Spleen (tissue), 11 donors: ENCODE measurements around the gene INAVA. TPM values are rescaled to one million over a fixed set of nuclear protein-coding genes. Genes with fewer than 3 reads are reported as not detected.

Experiments
- DNase-seq: peaks from one replicate; pipeline ENCODE4 v3.0.0-alpha.2; 2020
- H3K27ac ChIP-seq, 8 donors: fragments of 200-600 bp; sonication (generic) in 7 of 8; 1 replicate in 4 of 8; 2 replicates in 4 of 8; pipeline versions ENCODE4 v1.5.0 to v1.8.0; 2016 to 2021; ENCODE audit warnings: inconsistent platforms in 4 of 8, mild to moderate bottlenecking in 4 of 8, moderate library complexity in 1 of 8
- H3K27me3 ChIP-seq, 7 donors: fragments of 200-600 bp; sonication (generic) in 6 of 7; replicated peaks in 1 of 7; 1 replicate in 4 of 7; 2 replicates in 3 of 7; pipeline versions ENCODE4 v1.5.0 to v1.8.0; 2016 to 2021; ENCODE audit warnings: inconsistent platforms in 3 of 7, mild to moderate bottlenecking in 1 of 7
- H3K36me3 ChIP-seq, 6 donors: fragments of 200-600 bp; sonication (generic) in 5 of 6; 1 replicate in 4 of 6; 2 replicates in 2 of 6; pipeline versions ENCODE4 v1.5.0 to v1.8.0; 2016 to 2021; ENCODE audit warnings: inconsistent platforms in 2 of 6
- H3K4me1 ChIP-seq, 6 donors: fragments of 200-600 bp; sonication (generic) in 5 of 6; 1 replicate in 3 of 6; 2 replicates in 3 of 6; pipeline versions ENCODE4 v1.5.0 to v1.8.0; 2016 to 2021; ENCODE audit warnings: inconsistent platforms in 3 of 6
- H3K4me3 ChIP-seq, 8 donors: fragments of 200-600 bp; sonication (generic) in 7 of 8; 1 replicate in 4 of 8; 2 replicates in 4 of 8; pipeline versions ENCODE4 v1.5.0 to v1.8.0; 2016 to 2021; ENCODE audit warnings: inconsistent platforms in 4 of 8, mild to moderate bottlenecking in 4 of 8, moderate library complexity in 2 of 8
- H3K9me3 ChIP-seq, 8 donors: fragments of 200-600 bp; sonication (generic) in 7 of 8; 1 replicate in 4 of 8; 2 replicates in 4 of 8; pipeline versions ENCODE4 v1.5.0 to v1.8.0; 2016 to 2021; ENCODE audit warnings: inconsistent platforms in 4 of 8
- POLR2A ChIP-seq, 3 donors: fragments of 450-650 bp; IDR thresholded peaks; one replicate each; pipeline ENCODE4 v1.5.1; 2017; ENCODE audit warnings: antibody characterized with exemption in 3 of 3, mild to moderate bottlenecking in 1 of 3
- POLR2AphosphoS5 ChIP-seq, 3 donors: sonication (generic); formaldehyde crosslinking; IDR thresholded peaks; one replicate each; pipeline ENCODE4 v1.5.1; 2017; ENCODE audit warnings: antibody characterized with exemption in 3 of 3
- WGBS, 5 donors: extraction: QIAGEN DNeasy Blood & Tissue Kit in 3 of 5; methylation state at CpG; one replicate each; pipeline versions ENCODE4 v1.1.5 to v1.1.7; 2013 to 2018; 5-methylcytosine and 5-hydroxymethylcytosine counted together
- intact Hi-C: fragments of 100-400 bp; cut with DNase I; formaldehyde crosslinking; loops from one replicate; pipeline ENCODE4 v1.15.0; 2023; ENCODE audit warnings: low total_unique reads
- polyA plus RNA-seq, 3 donors: library from polyadenylated mRNA; stranded (reverse); fragments of 200-250 nt; gene quantifications; one replicate each; pipeline ENCODE4 v1.2.1, GENCODE V29; 2013
- total RNA-seq, 7 donors: library from RNA; depleted of rRNA in 3 of 7; stranded (reverse); fragments of >200 nt in 3 of 7; fragmentation: NEBNext Ultra II Directional in 4 of 7; extraction: Animal tissue kit (Norgen Biotek cat#: 25700) in 4 of 7; gene quantifications; one replicate each; pipeline versions ENCODE4 v1.1.0 to v1.2.1, GENCODE V29; 2016 to 2021
- TF ChIP-seq, protein P1 (sequence below), 11 experiments: fragments of 200-600 bp in 7 of 11; fragments of 450-650 bp in 4 of 11; sonication (generic) in 4 of 11; IDR thresholded peaks in 8 of 11; conservative IDR thresholded peaks in 3 of 11; 1 replicate in 7 of 11; 2 replicates in 4 of 11; pipeline versions ENCODE4 v1.4.0 to v1.8.0; 2016 to 2021; ENCODE audit warnings: antibody characterized with exemption in 11 of 11, inconsistent platforms in 4 of 11, mild to moderate bottlenecking in 1 of 11
- donor health status: healthy with polysubstance abuse.
- donor health status: DM: no; HTN: no; CAD: no; lungs with moderate emphysema.
- donor health status: DM: no; HTN: no; CAD: no.
- donor health status: Bipolar disorder and iron deficiency.
- donor health status: healthy.
- donor health status: DM: no; HTN: no; CAD: no.
- donor health status: DM: yes; HTN: yes; CAD: no.

The INAVA gene
- total and polyA plus RNA-seq, 10 donors: 0.32 to 1.4 (median 0.42) TPM; not detected in 3

DNA sequence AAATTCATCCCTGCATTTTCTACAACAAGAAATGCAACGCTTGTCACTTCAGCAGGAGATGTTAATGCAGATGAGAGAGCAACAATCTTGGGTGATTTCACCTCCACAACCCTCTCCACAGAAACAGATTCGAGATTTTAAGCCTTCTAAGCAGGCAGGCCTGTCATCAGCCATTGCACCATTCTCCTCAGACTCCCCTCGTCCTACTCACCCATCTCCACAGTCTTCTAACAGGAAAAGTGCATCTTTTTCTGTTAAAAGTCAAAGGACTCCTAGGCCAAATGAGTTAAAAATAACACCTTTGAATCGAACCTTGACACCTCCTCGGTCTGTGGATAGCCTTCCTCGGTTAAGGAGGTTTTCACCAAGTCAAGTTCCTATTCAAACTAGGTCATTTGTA lies 45.3 kb upstream of the INAVA start:
- WGBS, 5 donors: 85 to 88% (median 86%) methylated on average over 6 of the region's 6 CpGs
- intact Hi-C loops: no loop called here
- Histone ChIP-seq H3K27me3 (no peaks in the 10 kb centered on the region), H3K9me3 (no peaks in the 10 kb centered on the region), H3K4me1 (no peaks in the 10 kb centered on the region), H3K4me3 (no peak overlapping the region), H3K36me3 (peaks cover 0 to 66% (median 17%) of the 10 kb centered on the region in 6 donors), H3K27ac (no peak overlapping the region)
- no peak for DNase-seq
- TF ChIP-seq, protein P1, sequence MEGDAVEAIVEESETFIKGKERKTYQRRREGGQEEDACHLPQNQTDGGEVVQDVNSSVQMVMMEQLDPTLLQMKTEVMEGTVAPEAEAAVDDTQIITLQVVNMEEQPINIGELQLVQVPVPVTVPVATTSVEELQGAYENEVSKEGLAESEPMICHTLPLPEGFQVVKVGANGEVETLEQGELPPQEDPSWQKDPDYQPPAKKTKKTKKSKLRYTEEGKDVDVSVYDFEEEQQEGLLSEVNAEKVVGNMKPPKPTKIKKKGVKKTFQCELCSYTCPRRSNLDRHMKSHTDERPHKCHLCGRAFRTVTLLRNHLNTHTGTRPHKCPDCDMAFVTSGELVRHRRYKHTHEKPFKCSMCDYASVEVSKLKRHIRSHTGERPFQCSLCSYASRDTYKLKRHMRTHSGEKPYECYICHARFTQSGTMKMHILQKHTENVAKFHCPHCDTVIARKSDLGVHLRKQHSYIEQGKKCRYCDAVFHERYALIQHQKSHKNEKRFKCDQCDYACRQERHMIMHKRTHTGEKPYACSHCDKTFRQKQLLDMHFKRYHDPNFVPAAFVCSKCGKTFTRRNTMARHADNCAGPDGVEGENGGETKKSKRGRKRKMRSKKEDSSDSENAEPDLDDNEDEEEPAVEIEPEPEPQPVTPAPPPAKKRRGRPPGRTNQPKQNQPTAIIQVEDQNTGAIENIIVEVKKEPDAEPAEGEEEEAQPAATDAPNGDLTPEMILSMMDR (IDR thresholded peaks at IDR 0.05 in 8 of 11, conservative IDR thresholded peaks at IDR 0.05 in 3 of 11): no peak

DNA sequence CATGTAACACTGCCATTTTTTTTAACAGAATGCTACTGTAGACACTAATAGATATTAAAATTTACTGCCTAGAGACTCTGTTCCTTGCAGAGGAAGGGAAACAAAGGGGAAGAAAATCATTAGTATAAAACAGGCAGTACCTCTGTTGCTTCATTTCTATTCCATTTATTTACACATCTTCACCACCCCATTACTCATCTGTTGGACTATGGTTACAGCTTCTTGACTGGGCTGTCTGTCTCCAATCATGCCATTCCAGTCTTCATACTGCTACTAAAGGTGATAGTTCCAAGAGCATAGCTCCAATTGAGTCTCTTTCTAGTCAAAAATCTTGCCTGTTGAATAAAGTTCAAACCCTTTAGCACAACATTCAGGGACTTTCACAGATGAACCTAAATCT lies 44.1 kb upstream of the INAVA start:
- H3K36me3 ChIP-seq: peaks cover 0 to 71% (median 17%) of the 10 kb centered on the region in 6 donors
- TF ChIP-seq POLR2AphosphoS5 (IDR thresholded peaks at IDR 0.05) (no peak), POLR2A (IDR thresholded peaks at IDR 0.05) (no peak)
- TF ChIP-seq, protein P1 (IDR thresholded peaks at IDR 0.05 in 8 of 11, conservative IDR thresholded peaks at IDR 0.05 in 3 of 11): no peak
- no peaks in the 10 kb centered on the region for H3K9me3 ChIP-seq
- intact Hi-C loops: no loop called here
- H3K27me3 ChIP-seq: no peaks in the 10 kb centered on the region
- no peaks in the 10 kb centered on the region for H3K4me1 ChIP-seq
- no peak overlapping the region for H3K27ac ChIP-seq
- no peak for DNase-seq
- H3K4me3 ChIP-seq: no peak overlapping the region

DNA sequence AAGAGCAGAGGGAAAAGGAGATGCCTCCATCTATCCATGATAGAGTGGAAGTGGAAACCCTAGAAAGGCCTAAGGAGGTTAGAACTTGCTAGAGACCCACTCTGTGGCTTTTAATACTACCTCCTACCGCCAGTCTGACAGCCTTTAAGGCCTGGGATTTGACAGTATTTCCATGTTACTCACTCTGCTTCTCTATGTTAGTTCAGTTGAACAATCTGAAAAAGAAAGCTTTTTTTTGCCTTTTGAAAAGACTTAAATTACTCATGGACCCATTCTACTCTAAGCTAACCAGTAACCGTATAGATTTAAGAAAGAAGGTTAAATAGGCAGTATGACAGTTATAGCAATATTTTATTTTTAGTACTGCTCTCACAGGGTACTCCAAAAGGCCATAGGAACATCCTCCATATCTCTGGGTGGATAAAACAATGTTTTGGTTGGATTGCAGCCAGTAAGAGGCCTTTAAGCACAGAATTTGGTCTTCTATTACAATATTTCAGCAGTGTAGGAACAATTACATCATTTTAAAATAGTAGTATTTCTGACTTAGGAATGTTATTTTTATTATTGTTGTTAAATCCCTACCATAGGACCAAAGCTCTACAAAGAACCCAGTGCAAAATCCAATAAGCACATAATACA lies 37.9 kb upstream of the INAVA start:
- H3K36me3 ChIP-seq: peaks cover 0 to 55% (median 9%) of the 10 kb centered on the region in 6 donors
- H3K4me1 ChIP-seq: peaks cover 0 to 8% (median 2%) of the 10 kb centered on the region in 6 donors
- H3K9me3 ChIP-seq: no peaks in the 10 kb centered on the region
- no peak overlapping the region for H3K4me3 ChIP-seq
- H3K27me3 ChIP-seq: no peaks in the 10 kb centered on the region
- intact Hi-C loops: no loop called here
- no peak for TF ChIP-seq POLR2AphosphoS5 (IDR thresholded peaks at IDR 0.05)
- TF ChIP-seq, protein P1 (IDR thresholded peaks at IDR 0.05 in 8 of 11, conservative IDR thresholded peaks at IDR 0.05 in 3 of 11): no peak
- TF ChIP-seq POLR2A (IDR thresholded peaks at IDR 0.05): no peak
- WGBS, 5 donors: 69 to 81% (median 78%) methylated on average over 2 of the region's 2 CpGs
- no peak for DNase-seq
- H3K27ac ChIP-seq: no peak overlapping the region

DNA sequence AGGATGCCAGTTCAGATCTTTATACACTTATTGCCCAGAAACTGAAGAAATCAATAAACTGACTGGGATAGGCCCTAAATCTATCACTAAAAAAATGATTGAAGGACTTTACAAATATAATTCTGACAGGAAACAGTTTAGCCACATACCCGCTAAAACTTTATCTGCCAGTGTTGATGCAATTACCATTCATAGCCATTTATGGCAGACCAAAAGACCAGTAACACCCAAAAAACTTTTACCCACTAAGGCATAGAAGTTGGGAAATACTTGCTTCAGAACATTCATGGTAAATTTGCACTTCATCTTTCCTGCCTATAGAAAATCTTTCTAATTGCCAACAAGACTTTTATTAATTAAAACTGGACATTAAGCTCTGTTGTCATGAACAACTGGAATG lies 36.9 kb upstream of the INAVA start:
- 36 to 79% (median 55%) methylated on average over 1 of the region's 1 CpG for WGBS, 5 donors
- Histone ChIP-seq H3K27me3 (no peaks in the 10 kb centered on the region), H3K4me1 (peaks cover 0 to 15% (median 10%) of the 10 kb centered on the region in 6 donors), H3K4me3 (no peak overlapping the region), H3K36me3 (peaks cover 0 to 53% (median 9%) of the 10 kb centered on the region in 6 donors), H3K9me3 (no peaks in the 10 kb centered on the region), H3K27ac (no peak overlapping the region)
- DNase-seq: no peak
- intact Hi-C loops: no loop called here
- TF ChIP-seq, protein P1 (IDR thresholded peaks at IDR 0.05 in 8 of 11, conservative IDR thresholded peaks at IDR 0.05 in 3 of 11): no peak
- TF ChIP-seq POLR2A (IDR thresholded peaks at IDR 0.05) (no peak), POLR2AphosphoS5 (IDR thresholded peaks at IDR 0.05) (no peak)
